GM12878 (cell line): ENCODE measurements around the gene CAPN1. TPM values are rescaled to one million over a fixed set of nuclear protein-coding genes. Genes with fewer than 3 reads are reported as not detected.

ENCODE experiments used
- ATAC-seq: fragments of 200-7000 bp; cut with Tn5 transposase; 3 replicates; pipeline ENCODE4 v1.9.1; 2020; ENCODE audit warnings: mild to moderate bottlenecking, moderate library complexity
- BruUV-seq: library from RNA; stranded (reverse); fragments of 400-500 nt; replicated peaks from 2 replicates; lab custom pipeline; 2021; lab: Mats Ljungman, UMichigan
- CTCF ChIA-PET: fragments of 300-600 bp; sonication (Branson Sonifier 250); formaldehyde crosslinking; extraction: SDS; loops from one replicate; lab custom pipeline; 2021; ENCODE audit warnings: inconsistent platforms; lab: Yijun Ruan, JAX
- POLR2A ChIA-PET: fragments of 350-600 bp; formaldehyde crosslinking; extraction: SDS; loops from one replicate; lab custom pipeline; 2021; ENCODE audit warnings: inconsistent platforms; lab: Charles Lee
- RAD21 ChIA-PET: fragments of 300-600 bp; sonication (Branson Sonifier 250); formaldehyde crosslinking; loops from one replicate; lab custom pipeline; 2023; ENCODE audit warnings: antibody characterized with exemption; ENCODE audit not compliant: unreplicated experiment; lab: Charles Lee
- SMC1A ChIA-PET: fragments of 300-600 bp; sonication (Branson Sonifier 250); formaldehyde crosslinking; loops from one replicate; lab custom pipeline; 2023; ENCODE audit not compliant: unreplicated experiment, uncharacterized antibody; lab: Charles Lee
- DNase-seq: peaks from one replicate; pipeline ENCODE4 v3.0.0-alpha.2; 2011; ENCODE audit warnings: low read depth, low spot score
- FAIRE-seq: peaks from 3 replicates; lab custom pipeline; 2011; peaks lifted over from hg19 to GRCh38; lab: Jason Lieb, UNC
- H2AFZ ChIP-seq: 2 replicates; pipeline ENCODE4 v1.6.0; 2011; ENCODE audit warnings: low read depth, low read length, control low read depth; ENCODE audit not compliant: control insufficient read depth
- H3K27ac ChIP-seq: 2 replicates; pipeline ENCODE4 v1.5.1; 2011; ENCODE audit warnings: control low read depth; ENCODE audit not compliant: control insufficient read depth, insufficient read depth
- H3K27me3 ChIP-seq, 2 experiments: replicated peaks in 1 of 2; 2 replicates each; pipeline versions ENCODE4 v1.6.0 to v1.6.1; 2011; ENCODE audit warnings: low read length in 1 of 2; ENCODE audit not compliant: control insufficient read depth in 2 of 2, insufficient read depth in 2 of 2
- H3K36me3 ChIP-seq, 2 experiments: 2 replicates each; pipeline ENCODE4 v1.5.1; 2011; ENCODE audit warnings: low read length in 1 of 2; ENCODE audit not compliant: control insufficient read depth in 2 of 2, insufficient read depth in 2 of 2
- H3K4me1 ChIP-seq: 2 replicates; pipeline ENCODE4 v1.6.1; 2011; ENCODE audit warnings: mild to moderate bottlenecking, low read length, moderate library complexity, mixed read lengths; ENCODE audit not compliant: control insufficient read depth, insufficient read depth
- H3K4me2 ChIP-seq: 2 replicates; pipeline ENCODE4 v1.6.0; 2011; ENCODE audit warnings: control low read depth; ENCODE audit not compliant: control insufficient read depth, insufficient read depth
- H3K4me3 ChIP-seq: fragments of 200-600 bp; sonication (generic); 2 replicates; pipeline ENCODE4 v1.5.1; 2016
- H3K79me2 ChIP-seq: 2 replicates; pipeline ENCODE4 v1.6.0; 2011; ENCODE audit warnings: low read length; ENCODE audit not compliant: control insufficient read depth, insufficient read depth
- H3K9ac ChIP-seq: 2 replicates; pipeline ENCODE4 v1.8.0; 2011; ENCODE audit warnings: low read length, control low read depth, mixed read lengths; ENCODE audit not compliant: control insufficient read depth, insufficient read depth
- H3K9me3 ChIP-seq: replicated peaks from 3 replicates; pipeline ENCODE4 v1.5.1; 2011; ENCODE audit warnings: mild to moderate bottlenecking, low read length; ENCODE audit not compliant: control insufficient read depth, insufficient read depth
- H4K20me1 ChIP-seq: 2 replicates; pipeline ENCODE4 v1.6.0; 2011; ENCODE audit not compliant: control insufficient read depth, insufficient read depth
- DPF2 ChIP-seq: fragments of 450-650 bp; IDR thresholded peaks from 2 replicates; pipeline ENCODE4 v1.6.1; 2017; ENCODE audit warnings: mild to moderate bottlenecking
- IKZF1 ChIP-seq: fragments of 450-650 bp; conservative IDR thresholded peaks from 2 replicates; pipeline ENCODE4 v1.6.1; 2017; ENCODE audit warnings: antibody characterized with exemption, mild to moderate bottlenecking
- MTA2 ChIP-seq: fragments of 450-650 bp; IDR thresholded peaks from 2 replicates; pipeline ENCODE4 v1.6.1; 2016; ENCODE audit warnings: low read depth, mild to moderate bottlenecking, moderate library complexity
- MYC ChIP-seq: IDR thresholded peaks from 2 replicates; pipeline ENCODE4 v1.6.1; 2011; ENCODE audit warnings: mild to moderate bottlenecking, low read length, moderate library complexity, inconsistent platforms; ENCODE audit not compliant: insufficient read depth, insufficient replicate concordance, insufficient read length, severe bottlenecking
- PKNOX1 ChIP-seq: fragments of 450-650 bp; IDR thresholded peaks from 2 replicates; pipeline ENCODE4 v1.6.1; 2016; ENCODE audit warnings: mild to moderate bottlenecking
- POLR2AphosphoS2 ChIP-seq: IDR thresholded peaks from 2 replicates; pipeline ENCODE4 v1.6.1; 2011; ENCODE audit warnings: low read depth, mild to moderate bottlenecking, low read length, improper control_type of control experiment, moderate library complexity
- POU2F2 ChIP-seq: IDR thresholded peaks from 3 replicates; pipeline ENCODE4 v1.6.1; 2011; ENCODE audit warnings: low read depth, mild to moderate bottlenecking, low read length, borderline replicate concordance
- SRF ChIP-seq, 2 experiments: IDR thresholded peaks; 2 replicates each; pipeline ENCODE4 v1.6.1; 2011; ENCODE audit warnings: low read depth in 2 of 2, low read length in 2 of 2, mild to moderate bottlenecking in 1 of 2, moderate library complexity in 1 of 2
- WRNIP1 ChIP-seq: IDR thresholded peaks from 2 replicates; pipeline ENCODE4 v1.6.1; 2011; ENCODE audit warnings: low read depth, low read length, improper control_type of control experiment, borderline replicate concordance
- ZBED1 ChIP-seq: IDR thresholded peaks from 2 replicates; pipeline ENCODE4 v1.6.1; 2016; ENCODE audit warnings: borderline replicate concordance
- ZBTB4 ChIP-seq: fragments of 450-650 bp; formaldehyde crosslinking; IDR thresholded peaks from 2 replicates; pipeline ENCODE4 v1.4.0; 2022; ENCODE audit warnings: mild to moderate bottlenecking, moderate library complexity
- WGBS: methylation state at CpG from one replicate; pipeline ENCODE4 v1.1.6; 2016; ENCODE audit warnings: low lambda C conversion rate; ENCODE audit not compliant: insufficient replicate concordance, insufficient coverage; ENCODE audit errors: missing lambda C conversion rate; 5-methylcytosine and 5-hydroxymethylcytosine counted together
- in situ Hi-C: fragments of 300-500 bp; cut with MboI; formaldehyde crosslinking; loops from 9 replicates; pipeline ENCODE4 v1.14.3; 2018; ENCODE audit warnings: mixed read lengths
- intact Hi-C: fragments of 100-400 bp; cut with micrococcal nuclease; formaldehyde crosslinking; loops from one replicate; pipeline ENCODE4 v1.14.2; 2022; ENCODE audit not compliant: unreplicated experiment
- polyA plus RNA-seq, 11 experiments: library from polyadenylated mRNA; depleted of rRNA in 4 of 11; unstranded in 6 of 11; stranded (reverse) in 5 of 11; fragments of >200 nt; fragmentation: Nextera tagmentation in 4 of 11; fragmentation: Illumina TruSeq in 1 of 11; extraction: Ambion mirVana in 4 of 11; extraction: Trizol in 1 of 11; gene quantifications; 1 replicate in 1 of 11; 2 replicates in 10 of 11; pipeline versions ENCODE4 v1.2.1 to v1.2.3, GENCODE V29; 2011 to 2016; ENCODE audit warnings: inconsistent platforms in 2 of 11, missing spikeins in 2 of 11, low read depth in 1 of 11
- total RNA-seq, 4 experiments: library from RNA; depleted of rRNA in 3 of 4; stranded (reverse); fragments of >200 nt in 3 of 4; fragmentation: Illumina TruSeq in 1 of 4; extraction: Trizol in 1 of 4; gene quantifications; 2 replicates each; pipeline versions ENCODE4 v1.2.1 to v1.2.3, GENCODE V29; 2013 to 2021

Gene CAPN1
- total and polyA plus RNA-seq, 10 of the 15 experiments (the other 5 are each of a cell fraction or from before 2014, with no cell fraction given) = 2.2 to 167 (median 77.3) TPM

GRCh38 chr11:65160643-65161042, 21.1 kb upstream of the CAPN1 start:
- Histone ChIP-seq H3K4me3 (no peak overlapping the region), H3K27ac (no peak overlapping the region), H4K20me1 (no peaks in the 10 kb centered on the region), H3K4me1 (peaks cover 13% of the 10 kb centered on the region), H3K36me3 (no peaks in the 10 kb centered on the region), H3K9me3 (no peaks in the 10 kb centered on the region), H3K9ac (no peak overlapping the region), H3K27me3 (no peaks in the 10 kb centered on the region), H3K4me2 (no peak overlapping the region), H2AFZ (no peak overlapping the region), H3K79me2 (no peaks in the 10 kb centered on the region)
- DNase-seq = no peak
- CTCF ChIA-PET = no interaction called here
- BruUV-seq = no TSS peak
- ATAC-seq = no peak
- SMC1A ChIA-PET = interaction anchor here (0.9 kb wide), 1 partner anchor 18 kb away, joined by 3 read pairs; no protein-coding TSS in a partner anchor
- in situ Hi-C loops = no loop called here
- intact Hi-C loops = no loop called here
- WGBS = 65% methylated on average over 3 of the region's 3 CpGs
- TF ChIP-seq MTA2 = no peak
- no peak for TF ChIP-seq IKZF1
- no peak for TF ChIP-seq ZBTB4 (CRISPR knock-in tag)
- TF ChIP-seq SRF (IDR thresholded peaks at IDR 0.05; ENCODE audit: low read depth in 2 of 2, low read length in 2 of 2) = no peak
- TF ChIP-seq DPF2 = no peak
- no peak for TF ChIP-seq POU2F2
- TF ChIP-seq PKNOX1 = no peak
- TF ChIP-seq POLR2AphosphoS2 = no peak
- no peak for TF ChIP-seq ZBED1
- no peak for TF ChIP-seq MYC
- TF ChIP-seq WRNIP1 = no peak
- RAD21 ChIA-PET = no interaction called here
- POLR2A ChIA-PET = no interaction called here
- no peak for FAIRE-seq
